ENCODE results near the gene NAGPA.

NAGPA gene

DNA sequence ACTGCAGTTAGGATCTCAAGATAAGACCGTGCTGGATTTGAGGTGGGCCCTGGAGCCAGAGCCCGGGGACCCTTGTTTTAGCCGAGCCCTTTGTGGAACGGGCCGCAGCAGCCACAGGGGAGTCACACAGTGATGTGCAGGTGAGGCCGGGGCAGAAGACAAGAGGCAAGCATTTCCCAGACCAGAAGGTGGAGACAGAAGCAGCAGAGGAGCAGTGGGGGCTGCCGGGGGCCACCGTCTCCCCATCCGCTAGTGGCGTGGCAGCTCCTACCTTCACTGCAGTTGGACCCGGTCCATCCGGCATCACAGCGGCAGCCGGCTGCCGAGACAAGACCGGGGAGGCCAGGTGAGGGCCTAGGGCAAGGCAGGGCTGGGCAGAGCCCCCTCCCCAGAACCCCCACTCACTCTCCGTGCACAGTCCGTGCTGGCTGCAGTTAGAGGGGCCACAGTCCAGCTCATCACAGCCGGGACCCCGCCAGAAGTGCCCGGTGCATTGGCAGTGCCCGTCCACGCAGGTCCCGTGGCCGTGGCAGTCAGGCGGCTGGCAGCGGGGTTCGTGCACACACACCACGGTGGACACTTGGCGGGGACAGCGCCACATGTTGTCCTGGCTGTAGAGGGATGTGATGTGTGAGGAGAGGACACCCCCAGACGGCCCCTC, 6.0 kb downstream of the NAGPA start:
- no peak for DNase-seq (ENCODE audit: low read depth, low spot score)

DNA sequence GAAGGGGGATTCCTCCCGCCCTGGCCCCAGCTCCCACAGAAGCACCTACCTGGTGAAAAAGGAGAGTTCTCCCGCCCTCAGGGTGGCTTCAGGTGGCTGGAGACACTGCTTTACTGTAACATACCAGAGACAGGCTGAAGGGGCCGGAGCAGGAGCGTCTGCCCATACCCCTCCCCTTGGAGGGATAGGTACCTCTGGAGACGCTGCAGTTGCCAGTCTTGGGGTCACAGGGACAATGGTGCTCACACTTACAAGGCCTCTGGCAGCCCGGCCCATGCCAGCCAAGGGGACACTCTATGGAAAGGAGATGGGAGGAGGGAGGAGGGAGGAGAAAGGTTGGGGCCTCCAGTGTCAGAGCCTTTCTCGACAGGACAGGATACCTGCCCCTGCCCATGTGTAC, 6.6 kb downstream of the NAGPA start:
- DNase-seq (ENCODE audit: low read depth, low spot score) = no peak

DNA sequence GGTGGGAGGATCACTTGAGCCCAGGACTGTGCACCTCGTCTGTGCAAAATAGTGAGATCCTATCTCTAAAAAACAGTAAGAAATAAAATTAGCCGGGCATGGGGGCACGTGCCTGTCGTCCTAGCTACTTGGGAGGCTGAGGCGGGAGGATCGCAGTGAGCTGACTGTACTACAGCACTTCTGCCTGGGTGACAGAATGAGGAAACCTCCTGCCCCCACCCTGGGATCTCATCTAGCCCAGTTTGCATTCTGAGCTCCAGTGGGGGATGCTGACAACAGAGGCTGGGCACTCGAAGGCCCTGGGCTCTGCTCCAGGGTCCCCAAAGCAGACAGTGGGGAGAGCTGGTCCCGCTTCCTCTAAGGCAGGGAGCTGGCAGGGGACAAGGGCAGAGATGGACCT, 7.1 kb downstream of the NAGPA start:
- DNase-seq (ENCODE audit: low read depth, low spot score) = no peak

DNA sequence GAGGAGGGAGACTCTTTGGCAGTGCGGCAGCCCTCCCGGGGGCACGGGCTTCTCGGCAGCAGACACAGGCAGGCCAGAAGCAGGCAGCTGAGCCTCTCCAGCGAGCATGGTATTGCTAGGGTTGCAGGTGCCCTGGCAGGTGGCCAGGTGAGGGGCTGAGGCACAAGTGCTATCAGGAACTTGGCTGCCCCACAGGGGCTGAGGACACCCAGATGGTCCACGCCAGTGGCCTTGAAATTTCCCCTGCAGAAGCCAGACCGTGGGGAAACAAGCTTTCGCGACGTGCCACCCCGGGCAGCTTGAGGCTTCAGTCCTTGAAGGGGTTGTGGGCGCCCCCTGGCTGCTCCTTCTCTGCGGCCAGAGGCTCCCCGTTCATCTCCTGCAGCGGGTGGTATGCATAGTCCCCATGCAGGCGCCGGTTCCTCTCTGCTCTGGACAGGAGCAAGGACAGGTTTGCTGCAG, 8.5 kb downstream of the NAGPA start:
- DNase-seq (ENCODE audit: low read depth, low spot score) = no peak

- DNase-seq (ENCODE audit: low read depth, low spot score) = no peak
Observed at GRCh38 chr16:5024632-5025031, 9.1 kb downstream of the NAGPA start.

DNA sequence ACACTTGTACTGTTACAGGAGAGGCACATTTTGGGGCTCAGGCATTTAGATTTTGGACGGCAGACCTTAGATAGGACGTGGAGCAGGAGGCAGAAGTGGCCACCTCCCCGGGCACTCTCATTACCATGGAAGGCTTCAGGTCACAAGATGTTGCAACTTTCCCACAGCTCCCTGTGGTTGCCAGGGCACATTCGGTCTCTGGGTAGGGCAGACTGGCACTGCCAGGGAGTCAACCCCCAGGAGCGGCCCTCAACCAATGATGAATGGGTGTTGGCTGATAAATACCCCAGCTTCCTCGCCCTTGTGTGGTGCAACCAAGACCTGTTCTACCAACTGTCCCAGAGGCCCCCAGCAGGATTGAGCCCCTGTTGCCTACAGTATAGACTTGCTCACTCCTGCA, 11.2 kb downstream of the NAGPA start:
- DNase-seq (ENCODE audit: low read depth, low spot score) = no peak

GRCh38 chr16:5020551-5020950, 13.2 kb downstream of the NAGPA start:
- no peak for DNase-seq (ENCODE audit: low read depth, low spot score)

DNA sequence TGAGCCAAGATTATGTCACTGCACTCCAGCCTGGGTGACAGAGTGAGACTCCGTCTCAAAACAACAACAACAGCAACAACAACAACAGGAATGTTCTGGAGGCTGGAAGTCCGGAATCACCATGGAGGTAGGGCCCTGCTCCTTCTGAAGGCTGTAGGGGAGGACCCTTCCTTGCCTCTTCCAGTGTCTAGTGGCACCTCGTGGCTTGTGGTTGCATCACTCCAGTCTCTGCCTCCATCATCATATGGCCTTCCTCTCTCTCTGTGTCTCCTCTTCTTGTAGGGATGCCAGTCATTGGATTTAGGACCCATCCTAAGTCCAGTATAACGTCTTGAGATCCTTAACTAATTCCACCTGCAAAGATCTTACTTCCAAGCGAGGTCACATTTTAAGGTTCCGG, 14.0 kb downstream of the NAGPA start:
- DNase-seq (ENCODE audit: low read depth, low spot score) = no peak

GRCh38 chr16:5018793-5019192, 14.9 kb downstream of the NAGPA start:
- DNase-seq (ENCODE audit: low read depth, low spot score) = no peak

DNA sequence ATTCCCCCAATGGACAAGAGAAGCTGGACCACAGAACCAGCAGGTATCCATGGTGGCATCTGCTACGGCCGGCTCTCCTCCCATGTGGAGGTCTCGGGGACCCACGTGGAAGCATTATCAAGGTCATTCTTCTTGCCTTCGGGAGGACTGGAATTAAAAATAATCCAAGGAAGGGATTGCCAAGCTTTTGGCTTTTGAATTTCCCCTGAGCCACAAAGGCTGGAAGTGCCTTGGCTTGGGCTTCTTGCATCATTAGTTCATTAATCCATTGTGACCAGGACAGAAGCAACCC, 16.1 kb downstream of the NAGPA start:
- DNase-seq (ENCODE audit: low read depth, low spot score) = no peak

- no peak for DNase-seq (ENCODE audit: low read depth, low spot score)
Observed at GRCh38 chr16:5016967-5017677, 16.6 kb downstream of the NAGPA start.

DNA sequence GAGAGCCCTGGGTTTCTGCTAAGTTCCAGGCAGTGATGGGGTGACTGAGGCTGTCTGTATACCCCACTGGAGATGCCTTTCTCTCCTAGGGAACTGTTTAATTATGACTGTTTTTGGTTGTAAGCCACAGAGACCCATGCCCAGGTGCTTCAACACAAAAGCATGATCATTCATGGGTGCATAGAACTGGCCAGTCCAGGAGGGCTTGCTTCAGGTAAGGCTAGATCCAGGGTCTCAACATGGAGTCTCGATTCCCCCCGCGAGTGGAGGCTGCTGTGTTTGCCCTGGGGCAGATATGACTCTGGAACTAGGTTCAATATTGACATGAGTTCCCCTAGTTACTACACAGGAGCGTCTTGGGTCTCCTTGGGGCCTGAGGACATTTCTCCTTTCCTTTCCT, 17.8 kb downstream of the NAGPA start:
- no peak for DNase-seq (ENCODE audit: low read depth, low spot score)

DNA sequence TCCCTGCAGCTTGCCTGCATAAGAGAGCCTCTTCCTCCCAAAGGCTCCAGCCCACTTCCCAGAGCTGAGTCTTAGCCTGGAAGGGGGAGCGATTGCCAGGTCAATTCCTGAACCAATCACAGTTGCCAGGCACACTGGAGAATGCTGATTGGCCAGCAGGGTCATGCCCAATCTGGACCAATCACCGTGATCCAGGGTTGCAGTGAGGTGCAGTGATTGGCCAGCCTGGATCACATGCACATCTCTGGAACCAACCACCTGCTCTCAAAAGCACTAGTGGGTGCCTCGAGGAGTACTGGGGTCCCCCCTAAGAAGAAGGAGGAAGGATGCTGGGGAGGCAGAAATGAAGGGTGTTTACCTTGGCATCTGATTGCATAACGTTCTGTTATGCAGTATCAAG, 18.4 kb downstream of the NAGPA start:
- DNase-seq (ENCODE audit: low read depth, low spot score) = no peak

- no peak for DNase-seq (ENCODE audit: low read depth, low spot score)
Observed at GRCh38 chr16:5012887-5013286, 20.8 kb downstream of the NAGPA start.

DNA sequence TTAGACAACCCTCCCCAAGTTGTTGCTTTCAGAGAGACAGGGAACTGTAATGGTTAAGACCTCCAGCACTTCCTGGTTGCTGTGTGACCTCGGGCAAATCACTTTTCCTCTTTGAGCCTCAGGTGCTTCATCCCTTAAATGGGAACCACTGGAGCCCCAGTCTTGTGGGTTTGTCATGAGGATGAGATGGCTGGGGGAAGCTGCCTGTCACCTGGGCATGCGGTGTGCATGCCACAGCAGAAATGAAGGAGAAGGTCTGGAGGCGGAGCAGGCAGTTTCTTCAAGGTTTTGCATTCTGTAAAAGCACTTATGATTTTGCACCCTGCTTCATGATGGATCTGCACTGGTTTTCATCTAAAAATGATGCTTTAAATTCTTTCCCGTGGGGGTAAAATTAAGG, 22.1 kb downstream of the NAGPA start:
- DNase-seq (ENCODE audit: low read depth, low spot score) = no peak

DNA sequence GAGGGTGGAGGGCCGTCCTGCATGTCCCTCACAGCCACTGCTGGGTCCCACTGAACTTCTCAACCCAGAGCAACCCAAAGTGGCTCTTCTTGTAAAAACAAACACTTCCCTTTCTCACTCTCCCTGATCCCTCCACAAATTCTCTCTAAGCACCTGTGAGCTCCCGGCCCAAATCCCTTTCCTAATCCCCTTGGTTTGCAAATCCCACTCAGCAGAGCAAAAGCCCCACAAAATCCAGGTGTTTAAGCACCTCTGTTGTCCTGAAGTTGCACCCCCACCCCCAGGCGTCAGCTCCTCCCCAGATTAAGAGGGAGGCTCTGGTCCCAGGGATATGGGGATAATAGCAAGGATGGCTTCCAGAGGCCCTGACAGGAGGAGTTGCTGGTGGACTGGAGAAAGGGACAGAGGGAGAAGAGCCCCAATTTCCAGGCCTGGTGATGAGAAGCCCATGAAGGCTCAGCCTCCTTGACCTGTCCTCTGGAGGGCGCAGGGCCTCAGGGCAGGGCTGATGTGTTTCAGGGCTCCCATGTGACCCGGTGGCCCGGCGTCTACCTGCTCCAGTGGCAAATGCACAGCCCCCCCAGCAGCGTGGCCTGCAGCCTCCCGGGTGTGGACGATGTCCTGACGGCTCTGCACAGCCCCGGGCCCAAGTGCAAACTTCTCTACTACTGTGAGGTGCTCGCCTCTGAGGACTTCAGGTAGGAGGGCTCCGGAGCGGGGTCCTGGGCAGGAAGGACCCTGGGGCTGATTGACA, 23.0 kb downstream of the NAGPA start:
- DNase-seq (ENCODE audit: low read depth, low spot score) = no peak

- DNase-seq (ENCODE audit: low read depth, low spot score) = no peak
Observed at GRCh38 chr16:5008311-5008731, 25.4 kb downstream of the NAGPA start.

GRCh38 chr16:5007256-5007655, 26.5 kb downstream of the NAGPA start:
- no peak for DNase-seq (ENCODE audit: low read depth, low spot score)

- DNase-seq (ENCODE audit: low read depth, low spot score) = no peak
Observed at GRCh38 chr16:5006348-5007193, 27.2 kb downstream of the NAGPA start.

- no peak for DNase-seq (ENCODE audit: low read depth, low spot score)
Observed at GRCh38 chr16:5005916-5006315, 27.8 kb downstream of the NAGPA start.

GRCh38 chr16:5004311-5004710, 29.4 kb downstream of the NAGPA start:
- no peak for DNase-seq (ENCODE audit: low read depth, low spot score)

DNA sequence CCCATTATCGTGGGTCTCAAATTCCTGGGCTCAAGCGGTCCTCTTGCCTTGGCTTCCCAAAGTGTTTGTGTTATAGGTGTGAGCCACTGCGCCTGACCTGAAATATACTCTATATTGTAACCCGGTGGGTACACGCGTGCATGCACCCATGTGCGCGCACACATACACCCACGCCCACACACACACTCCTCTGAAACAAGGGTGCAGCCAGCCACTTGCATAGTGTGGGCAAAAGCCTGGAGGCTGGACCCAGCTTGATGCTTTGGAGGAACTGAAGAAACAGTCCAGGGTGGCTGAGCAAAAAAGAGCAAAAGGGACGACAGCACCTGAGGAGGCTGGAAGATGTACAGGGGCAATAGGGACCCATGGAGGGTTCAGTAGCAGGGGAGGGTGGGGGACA, 29.9 kb downstream of the NAGPA start:
- DNase-seq (ENCODE audit: low read depth, low spot score) = no peak
